Body of pancreas (tissue), 4 donors: ENCODE results near the gene RGS1.

ENCODE experiments used
- CTCF ChIP-seq, 7 experiments: fragments of 450-650 bp in 4 of 7; fragments of 200-600 bp in 3 of 7; sonication (generic) in 3 of 7; IDR thresholded peaks; one replicate each; pipeline ENCODE4 v1.5.1; 2016 to 2019; ENCODE audit warnings: antibody characterized with exemption in 7 of 7
- POLR2A ChIP-seq, 3 donors: fragments of 450-650 bp; IDR thresholded peaks; one replicate each; pipeline ENCODE4 v1.6.1; 2016; ENCODE audit warnings: antibody characterized with exemption in 3 of 3, mild to moderate bottlenecking in 2 of 3

- TF ChIP-seq CTCF (IDR thresholded peaks at IDR 0.05) (no peak), POLR2A (IDR thresholded peaks at IDR 0.05) (no peak)
These were observed 2.1 kb upstream of the RGS1 start for GRCh38 chr1:192573499-192573898.
